ENCODE results near the gene DGKG.

DGKG gene

GRCh38 chr3:186316666-186317260 is 45.3 kb downstream of the DGKG start:
- no peak for DNase-seq

- no peak for DNase-seq
Observed at GRCh38 chr3:186315581-186316354, 46.3 kb downstream of the DGKG start.

- no peak for DNase-seq
Observed at GRCh38 chr3:186314896-186315295, 47.1 kb downstream of the DGKG start.

- no peak for DNase-seq
Observed at GRCh38 chr3:186311441-186311840, 50.6 kb downstream of the DGKG start.

- no peak for DNase-seq
Observed at GRCh38 chr3:186308549-186308948, 53.5 kb downstream of the DGKG start.

GRCh38 chr3:186307594-186308221 is 54.3 kb downstream of the DGKG start:
- DNase-seq = no peak

- no peak for DNase-seq
Observed at GRCh38 chr3:186305286-186305685, 56.7 kb downstream of the DGKG start.

- DNase-seq = no peak
Observed at GRCh38 chr3:186303965-186304364, 58.1 kb downstream of the DGKG start.

- DNase-seq = no peak
Observed at GRCh38 chr3:186299327-186299726, 62.7 kb downstream of the DGKG start.

GRCh38 chr3:186298876-186299275 is 63.2 kb downstream of the DGKG start:
- DNase-seq = no peak

- DNase-seq = no peak
Observed at GRCh38 chr3:186290796-186291195, 71.2 kb downstream of the DGKG start.

- no peak for DNase-seq
Observed at GRCh38 chr3:186287711-186288110, 74.3 kb downstream of the DGKG start.

- DNase-seq = no peak
Observed at GRCh38 chr3:186286114-186286513, 75.9 kb downstream of the DGKG start.

GRCh38 chr3:186284661-186285060 is 77.4 kb downstream of the DGKG start:
- no peak for DNase-seq

GRCh38 chr3:186284349-186284652 is 77.7 kb downstream of the DGKG start:
- no peak for DNase-seq

GRCh38 chr3:186283651-186284348 is 78.2 kb downstream of the DGKG start:
- no peak for DNase-seq

- DNase-seq = no peak
Observed at GRCh38 chr3:186283096-186283495, 78.9 kb downstream of the DGKG start.

GRCh38 chr3:186281176-186281575 is 80.9 kb downstream of the DGKG start:
- no peak for DNase-seq

- DNase-seq = no peak
Observed at GRCh38 chr3:186280737-186281136, 81.3 kb downstream of the DGKG start.

- no peak for DNase-seq
Observed at GRCh38 chr3:186277268-186277909, 84.6 kb downstream of the DGKG start.

GRCh38 chr3:186275436-186275835 is 86.6 kb downstream of the DGKG start:
- DNase-seq = no peak

GRCh38 chr3:186273586-186273985 is 88.4 kb downstream of the DGKG start:
- DNase-seq = no peak

- DNase-seq = no peak
Observed at GRCh38 chr3:186270701-186271100, 91.3 kb downstream of the DGKG start.

Measured in activated T-cell treated with anti-CD3 and anti-CD28 coated beads for 4 hours (primary cell).